ENCODE measurements around the gene GADL1.

GADL1 gene

DNA sequence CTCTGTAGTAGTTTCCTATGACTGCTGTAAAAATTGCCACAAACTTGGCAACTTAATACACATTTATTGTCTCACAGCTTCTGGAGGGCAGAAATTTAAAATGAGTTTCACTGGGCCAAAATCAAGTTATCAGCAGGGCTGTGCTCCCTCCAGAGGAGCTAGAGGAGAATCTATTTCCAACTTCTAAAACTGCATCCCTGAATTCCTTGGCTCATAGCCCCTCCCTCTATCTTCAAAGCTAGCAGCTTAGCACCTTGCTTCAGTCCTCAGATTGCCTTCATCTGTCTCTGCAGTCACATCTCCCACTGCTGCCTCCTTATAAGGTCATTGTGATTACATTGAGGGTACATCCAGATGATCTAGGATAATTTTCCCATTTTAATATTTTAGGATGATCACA lies 17.8 kb upstream of the GADL1 start:
- TF ChIP-seq SNAI2 (CRISPR knock-in tag; IDR thresholded peaks at IDR 0.05): no peak
- TF ChIP-seq ZNF70 (CRISPR knock-in tag; IDR thresholded peaks at IDR 0.05): no peak
- no peak for TF ChIP-seq RARB (CRISPR knock-in tag; IDR thresholded peaks at IDR 0.05)
- no peak for TF ChIP-seq ZC3H10 (CRISPR knock-in tag; IDR thresholded peaks at IDR 0.05)
- TF ChIP-seq ISL1 (CRISPR knock-in tag; IDR thresholded peaks at IDR 0.05): no peak
- no peak for TF ChIP-seq TOX (CRISPR knock-in tag; IDR thresholded peaks at IDR 0.05; ENCODE audit: borderline replicate concordance)
- TF ChIP-seq ZFP30 (CRISPR knock-in tag; IDR thresholded peaks at IDR 0.05): no peak
- no peak for TF ChIP-seq ZFP3 (CRISPR knock-in tag; IDR thresholded peaks at IDR 0.05)
- TF ChIP-seq, protein P1, sequence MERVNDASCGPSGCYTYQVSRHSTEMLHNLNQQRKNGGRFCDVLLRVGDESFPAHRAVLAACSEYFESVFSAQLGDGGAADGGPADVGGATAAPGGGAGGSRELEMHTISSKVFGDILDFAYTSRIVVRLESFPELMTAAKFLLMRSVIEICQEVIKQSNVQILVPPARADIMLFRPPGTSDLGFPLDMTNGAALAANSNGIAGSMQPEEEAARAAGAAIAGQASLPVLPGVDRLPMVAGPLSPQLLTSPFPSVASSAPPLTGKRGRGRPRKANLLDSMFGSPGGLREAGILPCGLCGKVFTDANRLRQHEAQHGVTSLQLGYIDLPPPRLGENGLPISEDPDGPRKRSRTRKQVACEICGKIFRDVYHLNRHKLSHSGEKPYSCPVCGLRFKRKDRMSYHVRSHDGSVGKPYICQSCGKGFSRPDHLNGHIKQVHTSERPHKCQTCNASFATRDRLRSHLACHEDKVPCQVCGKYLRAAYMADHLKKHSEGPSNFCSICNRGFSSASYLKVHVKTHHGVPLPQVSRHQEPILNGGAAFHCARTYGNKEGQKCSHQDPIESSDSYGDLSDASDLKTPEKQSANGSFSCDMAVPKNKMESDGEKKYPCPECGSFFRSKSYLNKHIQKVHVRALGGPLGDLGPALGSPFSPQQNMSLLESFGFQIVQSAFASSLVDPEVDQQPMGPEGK (CRISPR knock-in tag; IDR thresholded peaks at IDR 0.05; ENCODE audit: borderline replicate concordance): no peak
- no peak for TF ChIP-seq PPARA (CRISPR knock-in tag; IDR thresholded peaks at IDR 0.05; ENCODE audit: borderline replicate concordance)
- no peak for TF ChIP-seq ZNF565 (CRISPR knock-in tag; conservative IDR thresholded peaks at IDR 0.05; ENCODE audit: low read depth)
- TF ChIP-seq ESRRG (CRISPR knock-in tag; IDR thresholded peaks at IDR 0.05): no peak
- no peak for TF ChIP-seq CSDC2 (CRISPR knock-in tag; IDR thresholded peaks at IDR 0.05)
- TF ChIP-seq, protein P2, sequence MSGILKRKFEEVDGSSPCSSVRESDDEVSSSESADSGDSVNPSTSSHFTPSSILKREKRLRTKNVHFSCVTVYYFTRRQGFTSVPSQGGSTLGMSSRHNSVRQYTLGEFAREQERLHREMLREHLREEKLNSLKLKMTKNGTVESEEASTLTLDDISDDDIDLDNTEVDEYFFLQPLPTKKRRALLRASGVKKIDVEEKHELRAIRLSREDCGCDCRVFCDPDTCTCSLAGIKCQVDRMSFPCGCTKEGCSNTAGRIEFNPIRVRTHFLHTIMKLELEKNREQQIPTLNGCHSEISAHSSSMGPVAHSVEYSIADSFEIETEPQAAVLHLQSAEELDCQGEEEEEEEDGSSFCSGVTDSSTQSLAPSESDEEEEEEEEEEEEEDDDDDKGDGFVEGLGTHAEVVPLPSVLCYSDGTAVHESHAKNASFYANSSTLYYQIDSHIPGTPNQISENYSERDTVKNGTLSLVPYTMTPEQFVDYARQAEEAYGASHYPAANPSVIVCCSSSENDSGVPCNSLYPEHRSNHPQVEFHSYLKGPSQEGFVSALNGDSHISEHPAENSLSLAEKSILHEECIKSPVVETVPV (CRISPR knock-in tag; IDR thresholded peaks at IDR 0.05): no peak
- TF ChIP-seq OSR1 (CRISPR knock-in tag; IDR thresholded peaks at IDR 0.05): no peak
- TF ChIP-seq GLIS3 (CRISPR knock-in tag; IDR thresholded peaks at IDR 0.05): no peak
- TF ChIP-seq, protein P3, sequence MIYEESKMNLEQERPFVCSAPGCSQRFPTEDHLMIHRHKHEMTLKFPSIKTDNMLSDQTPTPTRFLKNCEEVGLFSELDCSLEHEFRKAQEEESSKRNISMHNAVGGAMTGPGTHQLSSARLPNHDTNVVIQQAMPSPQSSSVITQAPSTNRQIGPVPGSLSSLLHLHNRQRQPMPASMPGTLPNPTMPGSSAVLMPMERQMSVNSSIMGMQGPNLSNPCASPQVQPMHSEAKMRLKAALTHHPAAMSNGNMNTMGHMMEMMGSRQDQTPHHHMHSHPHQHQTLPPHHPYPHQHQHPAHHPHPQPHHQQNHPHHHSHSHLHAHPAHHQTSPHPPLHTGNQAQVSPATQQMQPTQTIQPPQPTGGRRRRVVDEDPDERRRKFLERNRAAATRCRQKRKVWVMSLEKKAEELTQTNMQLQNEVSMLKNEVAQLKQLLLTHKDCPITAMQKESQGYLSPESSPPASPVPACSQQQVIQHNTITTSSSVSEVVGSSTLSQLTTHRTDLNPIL (CRISPR knock-in tag; IDR thresholded peaks at IDR 0.05; ENCODE audit: low read depth): no peak
- TF ChIP-seq ZNF8 (CRISPR knock-in tag; IDR thresholded peaks at IDR 0.05): no peak
- no peak for TF ChIP-seq TCF4 (CRISPR knock-in tag; IDR thresholded peaks at IDR 0.05; ENCODE audit: borderline replicate concordance)
- no peak for ATAC-seq

DNA sequence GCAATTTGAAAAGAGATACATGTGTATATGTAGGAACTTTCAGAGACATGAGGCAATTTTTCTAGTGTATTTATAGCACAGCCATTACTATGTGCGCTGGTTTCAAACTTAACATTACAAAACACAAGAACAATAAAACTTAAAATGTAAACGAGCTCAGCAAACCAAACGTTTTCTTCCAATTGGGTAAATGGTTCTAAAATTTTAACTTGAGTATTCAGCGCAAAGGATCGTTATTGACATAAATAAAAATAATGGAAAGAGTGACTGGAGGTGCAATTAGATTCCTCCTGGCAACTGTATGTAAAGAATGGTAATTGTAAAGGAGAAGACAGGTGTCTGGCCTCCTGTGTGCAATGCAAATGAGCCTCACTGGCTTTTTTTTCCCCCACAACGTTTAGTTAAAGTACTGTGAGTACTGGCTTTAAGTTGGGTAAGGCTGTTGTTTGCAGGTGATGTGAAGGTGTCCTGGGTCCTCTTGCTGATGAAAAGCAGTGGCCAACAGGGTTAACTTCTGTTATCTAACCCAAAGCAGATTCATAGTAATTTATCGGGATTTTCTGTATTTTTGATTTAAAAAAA lies 14.1 kb upstream of the GADL1 start:
- no peak for ATAC-seq
- TF ChIP-seq PPARA (CRISPR knock-in tag; IDR thresholded peaks at IDR 0.05; ENCODE audit: borderline replicate concordance) (no peak), ZNF565 (CRISPR knock-in tag; conservative IDR thresholded peaks at IDR 0.05; ENCODE audit: low read depth) (no peak), ESRRG (CRISPR knock-in tag; IDR thresholded peaks at IDR 0.05) (no peak), BACH2 (CRISPR knock-in tag; IDR thresholded peaks at IDR 0.05; ENCODE audit: borderline replicate concordance) (no peak)
- TF ChIP-seq, protein P2 (CRISPR knock-in tag; IDR thresholded peaks at IDR 0.05): no peak

DNA sequence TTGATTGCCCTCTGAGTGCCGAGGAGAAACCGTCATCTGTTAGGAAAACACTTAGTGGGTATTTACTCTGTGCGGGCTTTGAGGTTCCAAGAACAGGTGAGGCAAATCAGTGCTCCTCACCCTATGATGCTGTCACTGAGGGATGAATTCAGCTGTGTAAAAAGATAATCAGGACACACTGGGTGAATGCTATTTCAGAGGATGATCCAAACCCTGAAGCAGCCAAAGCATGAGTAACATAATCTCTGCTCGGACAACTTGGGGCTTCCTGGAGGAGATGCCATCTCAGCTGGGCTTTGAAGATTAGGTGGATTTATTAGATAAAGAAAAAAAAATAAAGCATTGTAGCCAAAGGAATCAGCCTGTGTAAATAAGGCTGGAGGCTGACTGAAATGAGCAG lies 10.5 kb upstream of the GADL1 start:
- TF ChIP-seq PPARA (CRISPR knock-in tag; IDR thresholded peaks at IDR 0.05; ENCODE audit: borderline replicate concordance): no peak
- no peak for ATAC-seq

- TF ChIP-seq, protein P2 (CRISPR knock-in tag; IDR thresholded peaks at IDR 0.05): no peak
- TF ChIP-seq GLIS3 (CRISPR knock-in tag; IDR thresholded peaks at IDR 0.05): no peak
- TF ChIP-seq, protein P3 (CRISPR knock-in tag; IDR thresholded peaks at IDR 0.05; ENCODE audit: low read depth): no peak
- TF ChIP-seq BACH2 (CRISPR knock-in tag; IDR thresholded peaks at IDR 0.05; ENCODE audit: borderline replicate concordance): no peak
- no peak for TF ChIP-seq CSDC2 (CRISPR knock-in tag; IDR thresholded peaks at IDR 0.05)
- no peak for TF ChIP-seq ISL1 (CRISPR knock-in tag; IDR thresholded peaks at IDR 0.05)
- no peak for TF ChIP-seq ZNF565 (CRISPR knock-in tag; conservative IDR thresholded peaks at IDR 0.05; ENCODE audit: low read depth)
- TF ChIP-seq ZFP30 (CRISPR knock-in tag; IDR thresholded peaks at IDR 0.05): no peak
- no peak for TF ChIP-seq TCF4 (CRISPR knock-in tag; IDR thresholded peaks at IDR 0.05; ENCODE audit: borderline replicate concordance)
- no peak for TF ChIP-seq ZFP3 (CRISPR knock-in tag; IDR thresholded peaks at IDR 0.05)
Observed at GRCh38 chr3:30895329-30895728, 868 bp upstream of the GADL1 start.

More at GRCh38 chr3:30895329-30895728, 868 bp upstream of the GADL1 start:
- ATAC-seq: no peak

All from SK-N-SH treated with all-trans-retinoic acid at 6 μM for 48 hours (cell line).